GM11168 (cell line): ENCODE data around the gene GP1BB.
"Not testable (repeated sequence)": the region's sequence is repeated elsewhere in the genome, so short reads cannot be mapped to it uniquely, and the experiment has no call there.

Experiments
- in situ Hi-C: fragments of 300-500 bp; cut with MboI; formaldehyde crosslinking; loops from one replicate; pipeline ENCODE4 v1.12.0; 2022; ENCODE audit warnings: low sequenced_read_pairs; ENCODE audit not compliant: unreplicated experiment

Gene GP1BB

DNA sequence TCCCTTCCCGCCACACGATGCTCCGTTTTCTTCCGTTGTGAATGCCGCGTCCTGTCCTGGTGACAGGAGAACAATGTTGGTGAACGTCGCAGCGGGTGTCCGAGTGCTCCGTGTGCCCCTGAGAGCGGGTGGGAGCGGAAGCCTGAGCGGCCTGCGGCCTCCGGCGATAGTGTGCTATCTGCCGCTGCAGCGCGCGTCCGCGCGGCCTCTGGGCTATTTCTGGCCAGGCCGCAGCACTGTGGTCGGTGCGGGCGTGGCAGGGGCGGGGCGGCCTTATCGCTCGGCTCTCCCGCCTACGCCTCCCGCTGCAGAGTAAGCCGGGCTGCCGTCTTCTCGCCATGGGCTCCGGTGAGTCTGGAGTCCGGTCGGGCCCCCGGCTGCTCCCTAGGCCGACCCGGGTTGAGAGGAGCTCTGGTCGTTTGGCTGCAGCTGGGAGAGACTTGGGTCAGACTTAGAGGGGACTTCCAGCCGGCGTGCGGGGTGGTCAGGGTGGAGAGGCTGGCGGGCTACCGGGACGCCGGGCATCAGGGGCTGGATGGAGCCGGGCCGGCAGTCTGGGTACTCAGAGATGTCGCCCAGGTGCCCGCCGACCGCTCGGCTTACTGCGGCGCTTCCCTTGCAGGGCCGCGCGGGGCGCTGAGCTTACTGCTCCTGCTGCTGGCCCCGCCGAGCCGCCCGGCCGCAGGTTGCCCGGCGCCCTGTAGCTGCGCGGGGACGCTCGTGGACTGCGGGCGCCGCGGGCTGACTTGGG, at the start of gene GP1BB:
Gene GP1BB, plus strand, starts transcription at position 308 of the 751 bp plus-strand sequence. Its CDS starts 31 bp downstream, at position 339.
- in situ Hi-C loops = no loop called here

DNA sequence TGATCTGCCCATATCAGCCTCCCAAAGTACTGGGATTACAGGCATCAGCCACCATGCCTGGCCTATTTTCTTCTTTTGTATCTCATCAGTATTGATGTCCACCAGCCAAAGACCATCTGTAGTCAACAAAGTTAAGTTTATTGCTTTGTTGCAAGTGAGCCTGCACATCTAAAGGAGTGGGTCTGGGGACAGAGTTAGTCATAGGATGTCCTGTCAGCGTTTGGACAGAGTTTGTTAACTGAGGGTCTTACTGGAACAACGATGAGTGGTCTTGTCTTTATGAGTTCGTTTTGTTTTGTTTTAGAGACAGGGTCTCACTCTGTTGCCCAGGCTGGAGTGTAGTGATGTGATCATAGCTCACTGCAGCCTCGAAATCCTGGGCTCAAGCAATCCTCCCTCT, 49.7 kb upstream of the GP1BB start:
- in situ Hi-C loops = no loop called here

DNA sequence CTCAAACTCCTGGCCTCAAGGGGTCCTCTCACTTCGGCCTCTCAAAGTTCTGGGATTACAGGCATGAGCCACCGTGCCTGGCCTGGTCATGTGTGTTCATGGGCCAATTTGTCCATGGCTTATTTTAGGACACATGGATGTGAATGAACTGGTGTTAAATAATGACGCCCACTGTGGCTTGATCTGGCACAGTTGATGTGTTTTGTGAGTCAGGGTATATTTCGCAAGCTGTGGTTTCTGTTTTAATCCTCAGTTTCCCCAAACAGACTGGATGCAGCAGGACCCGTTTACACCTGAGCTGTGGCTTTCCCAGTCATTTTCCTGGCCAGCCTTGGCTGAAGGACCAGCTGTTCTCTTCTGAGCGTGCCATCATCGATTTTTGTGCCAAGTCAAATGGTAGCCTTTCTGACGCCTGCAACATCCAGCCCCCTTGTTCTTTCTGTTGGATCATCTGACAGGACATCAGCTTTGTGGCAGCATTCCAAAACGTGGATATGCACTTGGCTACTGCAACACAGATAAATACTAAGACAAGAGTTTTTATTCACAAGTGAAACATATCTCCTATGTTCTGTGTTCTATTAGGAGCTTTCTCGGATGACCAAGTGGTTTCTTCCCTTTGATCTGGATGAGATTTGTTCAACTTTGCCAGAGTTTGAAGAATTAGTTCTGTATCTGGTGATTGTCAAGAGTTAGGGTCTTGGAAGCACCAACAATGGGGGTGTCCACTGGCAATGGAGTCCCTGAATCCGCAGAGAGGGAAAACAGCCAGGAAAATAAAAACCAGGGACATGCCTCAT, 49.0 kb upstream of the GP1BB start:
- in situ Hi-C loops = no loop called here

DNA sequence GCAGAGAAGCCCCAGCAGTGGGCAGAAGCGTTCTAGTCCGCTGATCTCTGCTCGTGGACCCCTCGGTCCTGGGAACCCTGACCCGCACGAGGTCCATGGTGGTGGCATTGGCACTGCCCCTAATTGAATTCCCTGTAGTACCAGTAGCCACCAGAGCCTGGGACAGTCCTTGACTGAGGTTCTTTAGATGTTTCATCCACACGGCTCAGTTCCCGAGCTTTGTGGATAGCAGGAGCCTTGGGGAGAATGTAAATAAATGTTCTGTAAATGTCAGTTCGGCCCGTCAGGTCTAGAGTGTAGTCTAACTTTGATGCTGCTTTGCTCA, 48.4 kb upstream of the GP1BB start:
- in situ Hi-C loops = no loop called here

DNA sequence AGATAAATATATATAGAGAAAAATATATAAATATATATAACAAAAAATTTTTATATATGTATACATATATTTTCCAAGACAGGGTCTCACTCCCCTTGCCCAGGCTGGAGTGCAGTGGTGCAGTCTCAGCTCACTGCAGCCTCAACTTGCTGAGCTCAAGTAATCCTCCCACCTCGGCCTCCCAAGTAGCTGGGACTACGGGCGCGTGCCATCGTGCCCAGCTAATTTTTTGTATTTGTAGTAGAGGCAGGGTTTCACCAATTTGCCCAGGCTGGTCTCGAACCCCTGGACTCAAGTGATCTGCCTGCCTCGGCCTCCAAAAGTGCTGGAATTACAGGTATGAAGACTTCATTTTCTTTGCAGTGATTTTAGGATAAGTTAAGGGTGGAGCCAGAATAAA, 47.9 kb upstream of the GP1BB start:
- in situ Hi-C loops = no loop called here

DNA sequence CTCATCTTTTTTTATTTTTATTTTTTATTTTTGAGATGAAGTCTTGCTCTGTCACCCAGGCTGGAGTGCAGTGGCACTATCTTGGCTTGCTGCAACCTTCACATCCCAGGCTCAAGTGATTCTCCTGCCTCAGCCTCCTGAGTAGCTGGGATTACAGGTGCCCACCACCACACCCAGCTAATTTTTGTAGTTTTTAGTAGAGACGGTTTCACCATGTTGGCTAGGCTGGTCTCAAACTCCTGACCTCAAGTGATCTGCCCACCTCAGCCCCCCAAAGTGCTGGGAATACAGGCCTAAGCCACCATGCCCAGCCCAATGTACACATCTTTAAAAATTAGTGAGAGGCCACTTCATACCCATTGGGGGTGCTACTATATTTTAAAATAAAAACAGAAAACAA, 46.9 kb upstream of the GP1BB start:
- in situ Hi-C loops = not testable (repeated sequence)

DNA sequence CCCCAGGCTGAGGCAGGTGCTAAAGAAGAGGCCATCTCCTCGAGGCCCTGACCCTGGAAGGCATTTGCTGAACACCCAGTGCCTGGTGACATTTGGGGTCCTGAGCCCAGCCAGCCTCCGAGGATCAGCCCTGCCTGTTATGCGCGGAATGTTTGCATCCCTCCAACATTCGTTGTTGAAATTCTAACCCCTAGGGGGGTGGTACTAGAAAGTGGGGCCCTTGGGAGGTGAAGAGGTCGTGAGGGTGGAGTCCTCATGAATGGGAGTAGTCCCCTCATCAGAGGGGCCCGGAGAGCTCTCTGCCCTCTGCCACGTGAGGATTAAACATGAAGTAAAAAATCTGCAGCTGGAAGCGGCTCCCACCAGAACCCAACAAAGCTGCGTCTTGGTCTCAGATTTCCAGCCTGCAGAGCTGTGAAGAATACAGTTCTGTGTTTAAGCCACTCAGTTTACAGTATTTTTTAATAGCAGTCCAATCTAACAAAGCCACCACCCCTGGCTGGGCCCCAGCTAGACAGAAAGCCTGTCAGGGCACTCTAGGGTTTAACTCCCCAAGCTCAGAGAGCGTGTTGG, 44.3 kb upstream of the GP1BB start:
- in situ Hi-C loops = no loop called here

DNA sequence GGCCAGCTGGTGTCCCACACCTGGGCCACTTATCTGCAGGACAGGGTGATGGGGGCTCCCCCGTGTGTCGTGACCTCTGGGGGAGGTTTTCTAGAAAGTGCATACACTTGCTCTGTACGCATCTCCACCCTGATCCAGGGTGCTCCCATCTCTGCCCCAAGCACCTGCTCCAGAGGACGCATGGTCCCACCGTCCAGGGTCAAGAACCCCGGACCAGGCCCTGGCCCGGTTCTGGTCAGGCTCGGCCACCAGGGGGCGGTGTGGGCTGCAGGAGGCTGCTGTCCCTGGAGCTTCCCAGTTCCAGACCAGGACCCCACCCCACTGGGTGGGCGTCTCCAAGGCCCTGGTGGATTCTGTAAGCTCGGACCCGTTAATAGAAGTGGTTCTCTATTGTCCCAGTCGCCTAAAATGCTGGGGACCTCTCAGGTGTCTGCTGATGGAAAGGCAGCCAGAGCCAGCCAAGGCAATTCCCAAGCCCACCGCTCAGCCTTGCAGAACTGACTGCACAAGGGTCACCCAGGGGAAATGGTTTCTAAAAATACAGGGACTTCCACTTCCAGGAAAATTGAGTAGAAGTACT, 43.7 kb upstream of the GP1BB start:
- in situ Hi-C loops = no loop called here

DNA sequence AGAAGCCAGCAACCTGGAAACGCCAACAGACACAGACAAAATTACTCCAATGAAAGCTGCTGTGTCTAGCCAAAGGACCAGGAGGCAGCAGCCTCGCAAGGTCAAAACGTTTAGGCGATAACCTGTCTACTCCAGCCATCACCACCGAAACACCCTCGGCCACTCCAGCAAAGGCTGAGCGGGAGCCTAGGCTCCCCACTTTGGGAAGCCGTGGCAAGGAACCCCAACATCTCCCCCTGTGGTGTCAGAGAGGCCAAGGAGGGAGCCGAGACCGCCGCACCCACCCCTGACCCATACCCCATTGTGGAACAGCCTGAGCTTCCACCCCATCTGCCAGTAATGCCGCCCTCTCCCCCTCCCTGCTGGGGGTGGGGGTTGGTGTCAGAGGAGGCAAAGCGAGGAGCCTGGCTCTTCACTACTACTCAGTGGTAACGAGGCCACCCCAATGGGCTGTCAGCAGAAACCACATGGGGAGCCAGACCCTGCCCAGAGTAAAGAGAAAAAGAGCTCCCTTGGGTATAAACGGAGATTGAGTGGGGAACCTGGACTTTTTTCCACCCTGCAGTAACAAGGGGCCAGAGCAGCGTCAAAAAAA, 43.0 kb upstream of the GP1BB start:
- in situ Hi-C loops = no loop called here

DNA sequence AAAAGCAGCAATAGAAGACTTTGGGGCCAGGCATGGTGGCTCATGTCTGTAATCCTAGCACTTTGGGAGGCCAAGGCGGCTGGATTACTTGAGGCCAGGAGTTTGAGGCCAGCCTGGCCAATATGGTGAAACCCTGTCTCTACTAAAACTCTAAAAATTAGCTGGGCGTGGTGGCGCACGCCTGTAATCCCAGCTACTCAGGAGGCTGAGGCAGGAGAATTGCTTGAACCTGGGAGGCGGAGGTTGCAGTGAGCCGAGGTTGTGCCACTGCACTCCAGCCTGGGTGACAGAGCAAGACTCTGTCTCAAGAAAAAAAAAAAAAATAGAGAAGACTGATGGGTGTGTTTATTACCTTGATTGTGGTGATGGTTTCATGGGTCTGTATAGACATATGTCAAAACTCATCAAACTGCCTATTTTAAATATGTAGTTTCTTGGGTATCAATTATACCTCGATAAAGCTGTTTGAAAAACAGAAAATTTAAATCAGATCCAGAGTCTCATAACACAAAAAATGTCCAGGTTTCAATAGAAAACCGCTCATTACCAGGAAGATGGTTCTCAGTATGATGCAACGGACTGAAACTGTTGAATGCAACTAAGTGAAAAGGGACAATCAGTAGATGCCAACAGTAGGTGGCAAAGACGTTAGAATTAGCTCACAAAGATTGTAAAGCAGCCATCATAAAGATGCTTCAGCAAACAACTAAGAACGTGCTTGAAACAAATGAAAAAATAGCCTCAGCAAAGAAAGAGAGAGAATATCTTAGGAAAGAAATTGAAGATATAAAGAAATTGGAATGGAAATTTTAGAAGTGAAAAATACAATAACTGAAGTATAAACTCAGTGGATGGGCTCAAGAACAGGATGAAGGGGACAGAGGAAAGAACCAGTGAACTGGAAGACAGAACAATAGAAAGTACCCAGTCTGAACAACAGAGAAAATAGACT, 42.2 kb upstream of the GP1BB start:
- in situ Hi-C loops = no loop called here

DNA sequence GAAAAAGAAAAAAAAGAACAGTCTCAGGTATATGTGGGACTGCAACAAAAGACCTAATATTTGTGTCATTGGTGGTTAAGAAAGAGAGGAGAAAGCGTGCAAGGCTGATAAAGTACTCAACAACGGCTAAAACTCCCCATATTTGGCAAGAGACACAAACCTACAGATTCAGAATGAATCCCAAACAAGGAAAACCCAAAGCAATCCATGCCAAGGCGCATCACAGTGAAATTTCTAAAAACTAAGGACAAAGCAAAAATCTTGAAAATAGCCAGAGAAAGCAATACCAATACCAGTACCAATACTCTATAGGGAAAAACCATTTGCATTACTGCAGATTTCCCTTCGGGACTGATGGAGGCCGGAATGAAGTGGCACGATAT, 41.5 kb upstream of the GP1BB start:
- in situ Hi-C loops = no loop called here

DNA sequence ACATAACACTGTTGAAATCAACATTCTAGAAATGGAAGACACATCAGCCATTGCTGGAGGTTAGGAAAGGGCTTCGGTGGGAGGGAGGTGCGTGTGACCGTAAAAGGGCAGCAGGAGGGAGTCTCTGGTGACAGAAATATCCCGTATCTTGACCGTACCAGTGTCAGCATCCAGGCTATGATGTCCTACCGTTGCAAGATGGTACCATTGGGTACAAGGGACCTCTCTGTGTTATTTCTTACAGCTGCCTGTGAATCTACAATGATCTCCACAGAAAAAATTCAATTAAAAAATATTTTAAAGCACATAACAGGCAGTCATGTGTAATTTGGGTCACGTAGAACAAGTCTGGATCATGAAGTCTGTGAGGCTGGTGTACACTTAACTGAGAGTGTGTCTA, 36.4 kb upstream of the GP1BB start:
- in situ Hi-C loops = no loop called here

DNA sequence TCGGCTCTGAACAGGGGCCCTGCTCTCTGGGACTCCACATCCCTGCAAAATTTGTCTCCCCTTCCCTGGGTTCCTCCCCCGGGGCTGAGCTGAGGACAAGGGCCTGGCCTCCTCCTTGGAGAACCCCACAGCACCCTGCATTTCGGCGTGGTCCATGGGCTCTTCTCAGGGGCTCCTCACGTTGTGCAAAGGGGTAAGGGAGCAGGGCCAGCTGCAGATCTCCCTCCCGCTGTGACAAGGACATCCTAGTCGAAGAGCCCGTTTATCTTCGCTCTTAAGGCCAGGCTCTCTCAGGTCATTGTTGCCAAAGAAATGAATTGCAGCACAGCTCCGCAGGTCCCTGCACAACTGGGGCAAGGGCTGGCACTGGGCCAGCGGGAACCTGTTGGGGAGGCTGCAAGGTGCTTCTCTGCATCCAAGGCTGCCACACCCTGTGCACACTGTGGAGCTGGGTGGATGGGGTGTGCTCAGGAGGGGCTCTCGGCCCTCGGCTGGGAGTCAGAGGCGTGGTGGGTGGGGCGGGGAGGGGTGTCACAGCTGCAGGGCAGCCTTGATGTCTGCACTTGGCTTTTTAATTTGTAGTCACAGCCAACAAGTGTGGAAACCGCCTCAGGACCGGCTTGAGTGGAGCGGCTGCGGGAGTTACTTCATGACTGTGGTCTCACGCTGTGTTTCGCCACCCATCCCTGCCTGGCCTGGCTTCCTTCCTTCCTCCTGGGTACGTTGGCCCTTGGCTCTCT, 35.6 kb upstream of the GP1BB start:
- in situ Hi-C loops = no loop called here

DNA sequence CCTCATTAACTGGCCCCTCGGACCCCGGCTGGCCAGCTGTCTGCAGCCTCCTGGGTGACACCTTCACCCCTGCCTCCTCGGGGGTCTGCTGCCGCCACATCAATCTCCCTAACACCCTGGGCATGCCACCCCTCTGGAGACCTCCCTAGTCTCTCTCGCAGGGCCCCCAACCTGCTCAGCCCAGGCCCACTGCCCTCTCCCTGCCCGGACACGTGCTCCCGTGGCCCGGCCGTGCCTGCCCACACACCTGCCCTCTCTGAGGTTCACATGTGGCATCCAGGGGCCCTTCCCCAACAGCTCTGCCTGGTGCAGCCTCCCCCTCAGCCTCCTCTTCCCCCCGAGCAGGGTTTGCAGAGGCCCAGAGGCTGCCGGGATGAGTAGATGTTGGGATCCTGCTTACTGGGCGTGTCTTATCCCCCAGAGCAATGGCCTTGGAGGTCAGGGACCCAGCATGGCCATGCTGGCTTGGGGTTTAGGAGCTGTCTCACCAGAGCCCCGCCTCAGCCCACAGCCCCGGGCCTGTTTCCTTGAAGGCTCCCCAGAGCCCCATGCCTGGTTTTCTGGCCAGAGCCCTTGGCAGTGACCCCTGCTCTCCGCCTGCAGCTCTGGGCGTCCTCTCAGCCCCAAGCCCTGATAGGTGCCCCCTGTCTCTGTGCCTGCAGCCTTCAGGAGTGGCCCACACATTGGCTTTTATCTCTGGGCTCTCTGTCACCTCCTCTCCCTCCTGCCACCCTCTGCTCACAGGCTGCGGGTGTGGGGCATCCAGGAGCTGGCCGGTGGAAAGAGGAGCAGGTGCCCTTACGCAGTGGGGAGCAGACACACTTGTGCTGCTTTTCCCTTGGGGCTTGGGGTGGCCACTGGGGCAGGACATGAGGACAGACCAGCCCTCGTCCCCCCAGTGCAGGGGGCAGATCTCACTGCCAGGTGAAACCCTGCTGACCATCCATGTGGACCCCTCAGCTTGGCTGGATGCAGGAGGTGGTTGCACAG, 34.7 kb upstream of the GP1BB start:
- in situ Hi-C loops = no loop called here

DNA sequence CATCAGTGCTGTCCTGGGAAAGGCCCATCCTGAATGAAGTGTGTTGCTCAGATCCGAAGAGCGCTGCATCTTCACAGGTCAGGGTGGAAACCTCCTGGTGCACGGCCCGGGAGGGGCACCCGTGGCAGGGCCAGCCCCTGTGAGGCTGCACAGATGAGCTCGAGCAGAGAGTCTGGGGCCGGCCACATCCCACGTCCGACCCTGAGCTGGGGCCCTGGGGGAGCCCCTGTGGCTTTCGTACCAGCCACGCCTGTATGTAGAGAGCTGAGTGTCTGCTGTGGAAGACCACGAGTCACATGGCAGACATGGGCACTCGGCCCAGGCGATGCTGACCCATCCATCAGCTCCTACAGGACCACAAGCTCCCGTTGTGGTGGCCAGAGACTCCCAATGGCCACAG, 33.9 kb upstream of the GP1BB start:
- in situ Hi-C loops = no loop called here

DNA sequence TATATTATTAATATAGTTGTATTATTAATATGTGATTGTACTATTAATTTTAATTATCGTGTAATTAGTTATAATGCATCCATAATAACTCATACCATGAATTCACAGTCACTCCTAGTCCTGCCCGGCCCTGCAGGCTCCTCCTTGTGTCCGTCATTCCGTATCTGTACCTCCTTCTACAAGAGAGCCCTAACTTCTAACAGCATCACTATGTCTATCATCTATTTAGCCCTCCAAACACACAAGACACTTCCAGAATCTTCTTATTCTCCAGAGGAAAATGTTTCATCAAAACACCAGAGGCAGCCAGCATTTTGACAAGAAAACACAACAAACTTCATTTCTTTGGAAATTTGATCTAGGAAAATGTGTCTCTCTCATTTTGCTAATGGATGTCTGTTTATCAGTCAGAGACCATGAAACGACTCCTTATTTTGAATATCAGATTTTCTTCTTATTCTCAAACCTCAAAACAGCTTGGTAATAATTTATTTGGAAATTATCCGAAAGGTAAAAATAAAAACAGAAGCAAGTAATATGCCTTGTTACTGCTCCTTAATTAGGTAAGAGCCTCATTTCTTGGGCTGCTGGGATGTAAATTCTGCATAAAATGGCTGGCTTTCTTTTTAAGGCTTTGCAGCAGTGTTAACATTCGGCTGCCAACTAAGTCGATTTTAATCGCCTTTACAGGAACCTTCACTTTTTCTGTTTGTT, 32.2 kb upstream of the GP1BB start:
- in situ Hi-C loops = no loop called here

DNA sequence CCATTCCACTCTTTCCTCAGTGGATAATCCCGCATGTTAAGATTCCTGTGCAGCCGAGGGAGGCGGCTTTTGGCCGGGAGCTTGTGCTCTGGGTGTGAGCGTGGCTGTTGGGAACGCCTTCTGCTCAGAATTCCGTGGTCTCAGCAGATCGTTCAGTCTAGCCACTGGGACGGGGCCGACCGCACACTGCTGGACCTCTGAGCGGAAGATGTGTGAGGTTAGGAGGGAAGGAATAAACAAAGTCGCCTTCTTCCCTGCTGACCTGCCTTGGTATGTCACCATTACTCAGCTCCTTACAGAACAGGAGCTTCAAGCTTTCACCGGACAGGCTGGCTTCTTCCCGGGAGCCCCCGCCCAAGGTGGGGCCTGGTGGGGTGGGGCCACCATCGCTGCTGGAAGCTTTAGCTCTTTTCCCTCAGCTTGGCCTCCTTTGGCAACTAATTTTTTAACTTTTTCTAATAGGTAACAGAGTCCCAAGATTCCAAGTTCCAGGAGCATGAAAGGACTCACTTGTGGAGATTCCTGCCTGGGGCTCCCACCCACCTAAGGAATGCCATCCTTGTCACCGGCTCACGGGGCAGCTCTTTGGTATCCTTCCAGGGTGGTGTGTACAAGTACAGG, 31.5 kb upstream of the GP1BB start:
- in situ Hi-C loops = no loop called here
